Measurements from ENCODE around the gene GPR155.
A peak's percentile ranks its signal among the peaks of the same experiment; 100 is the strongest.

Gene GPR155

DNA sequence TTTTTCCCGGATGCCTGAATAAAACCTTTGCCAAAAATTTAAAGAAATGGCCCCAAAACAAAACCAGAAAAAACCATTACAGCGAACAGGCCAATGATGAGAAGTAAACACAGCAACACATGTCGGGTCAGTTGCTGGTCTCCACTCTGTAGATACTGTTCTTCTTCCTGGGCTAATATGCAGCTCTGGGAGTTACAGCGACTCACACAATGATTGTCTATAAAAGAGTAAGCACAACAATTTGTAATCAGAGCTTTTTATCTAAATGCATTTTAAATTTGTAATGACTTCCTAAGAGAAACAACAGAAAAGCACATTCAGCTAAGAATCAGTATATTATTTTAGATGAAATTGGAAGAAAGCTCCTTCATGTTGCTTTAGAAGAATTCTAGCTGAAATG is 40.3 kb downstream of the GPR155 start:
- no peaks in the 10 kb centered on the region for H3K9me3 ChIP-seq
- H3K4me1 ChIP-seq = no peaks in the 10 kb centered on the region
- peak; percentile 17 for DNase-seq
- no peak overlapping the region for H3K4me3 ChIP-seq (ENCODE audit: low read depth, low read length)
- no peaks in the 10 kb centered on the region for H3K36me3 ChIP-seq
- TF ChIP-seq CTCF (IDR thresholded peaks at IDR 0.05; ENCODE audit: low read depth, low read length) = no peak
- no peaks in the 10 kb centered on the region for H3K27me3 ChIP-seq

DNA sequence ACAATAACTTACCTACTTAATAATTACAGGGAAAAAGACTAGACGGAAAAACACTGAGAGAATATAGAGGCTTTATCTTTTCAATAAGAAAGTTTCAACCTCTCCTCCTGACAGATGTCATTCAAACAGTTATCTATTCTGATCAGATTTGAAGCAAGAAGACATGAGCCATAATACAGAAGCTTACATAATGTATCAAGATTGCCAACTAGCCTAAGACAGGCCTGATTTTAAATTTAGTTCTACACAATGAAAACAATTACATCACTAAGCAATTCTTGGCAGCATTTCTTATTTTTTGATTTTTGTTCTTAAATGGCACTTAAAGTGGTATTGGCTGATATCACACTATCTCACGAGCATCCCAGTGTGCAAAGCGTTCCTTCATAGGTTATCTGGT is 41.6 kb downstream of the GPR155 start:
- no peak for TF ChIP-seq CTCF (IDR thresholded peaks at IDR 0.05; ENCODE audit: low read depth, low read length)
- no peaks in the 10 kb centered on the region for H3K27me3 ChIP-seq
- no peak for DNase-seq
- no peak overlapping the region for H3K4me3 ChIP-seq (ENCODE audit: low read depth, low read length)
- H3K4me1 ChIP-seq = no peaks in the 10 kb centered on the region
- no peaks in the 10 kb centered on the region for H3K36me3 ChIP-seq
- no peaks in the 10 kb centered on the region for H3K9me3 ChIP-seq

DNA sequence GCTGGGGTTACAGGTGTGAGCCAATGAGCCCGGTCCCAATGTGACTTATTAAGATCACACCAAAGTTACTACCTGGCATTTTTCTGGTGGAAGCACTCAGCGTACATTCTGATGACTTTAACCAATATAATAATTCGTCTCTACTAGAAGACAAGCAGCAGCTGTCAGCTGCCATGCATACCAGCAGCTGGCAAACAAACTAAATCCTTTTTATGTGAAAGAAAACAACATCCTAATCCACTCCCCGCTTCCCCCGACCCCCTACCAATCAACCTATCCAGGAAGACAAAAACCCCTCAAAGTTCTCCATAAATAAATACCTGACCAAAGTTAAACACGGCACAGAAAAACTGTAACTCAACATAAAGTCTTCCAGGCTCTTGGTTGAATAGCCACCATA is 42.1 kb downstream of the GPR155 start:
- H3K27me3 ChIP-seq = no peaks in the 10 kb centered on the region
- no peaks in the 10 kb centered on the region for H3K4me1 ChIP-seq
- no peaks in the 10 kb centered on the region for H3K36me3 ChIP-seq
- no peak overlapping the region for H3K4me3 ChIP-seq (ENCODE audit: low read depth, low read length)
- DNase-seq = no peak
- TF ChIP-seq CTCF (IDR thresholded peaks at IDR 0.05; ENCODE audit: low read depth, low read length) = no peak
- H3K9me3 ChIP-seq = no peaks in the 10 kb centered on the region

GRCh38 chr2:174442546-174443510 is 44.0 kb downstream of the GPR155 start:
- Histone ChIP-seq H3K9me3 (no peaks in the 10 kb centered on the region), H3K4me3 (ENCODE audit: low read depth, low read length) (no peak overlapping the region), H3K4me1 (no peaks in the 10 kb centered on the region), H3K36me3 (no peaks in the 10 kb centered on the region), H3K27me3 (no peaks in the 10 kb centered on the region)
- TF ChIP-seq CTCF (IDR thresholded peaks at IDR 0.05; ENCODE audit: low read depth, low read length) = no peak
- no peak for DNase-seq

GRCh38 chr2:174439950-174440349 is 46.9 kb downstream of the GPR155 start:
- TF ChIP-seq CTCF (IDR thresholded peaks at IDR 0.05; ENCODE audit: low read depth, low read length) = no peak
- no peaks in the 10 kb centered on the region for H3K4me1 ChIP-seq

GRCh38 chr2:174439323-174439722 is 47.5 kb downstream of the GPR155 start:
- no peak for DNase-seq
- Histone ChIP-seq H3K36me3 (no peaks in the 10 kb centered on the region), H3K9me3 (no peaks in the 10 kb centered on the region), H3K4me1 (no peaks in the 10 kb centered on the region), H3K4me3 (ENCODE audit: low read depth, low read length) (no peak overlapping the region), H3K27me3 (no peaks in the 10 kb centered on the region)
- TF ChIP-seq CTCF (IDR thresholded peaks at IDR 0.05; ENCODE audit: low read depth, low read length) = no peak

More at GRCh38 chr2:174439950-174440349, 46.9 kb downstream of the GPR155 start:
- no peak for DNase-seq
- H3K36me3 ChIP-seq = no peaks in the 10 kb centered on the region
- no peaks in the 10 kb centered on the region for H3K9me3 ChIP-seq
- no peak overlapping the region for H3K4me3 ChIP-seq (ENCODE audit: low read depth, low read length)
- no peaks in the 10 kb centered on the region for H3K27me3 ChIP-seq
